ENCODE measurements around the gene ST8SIA2.

The ST8SIA2 gene

DNA sequence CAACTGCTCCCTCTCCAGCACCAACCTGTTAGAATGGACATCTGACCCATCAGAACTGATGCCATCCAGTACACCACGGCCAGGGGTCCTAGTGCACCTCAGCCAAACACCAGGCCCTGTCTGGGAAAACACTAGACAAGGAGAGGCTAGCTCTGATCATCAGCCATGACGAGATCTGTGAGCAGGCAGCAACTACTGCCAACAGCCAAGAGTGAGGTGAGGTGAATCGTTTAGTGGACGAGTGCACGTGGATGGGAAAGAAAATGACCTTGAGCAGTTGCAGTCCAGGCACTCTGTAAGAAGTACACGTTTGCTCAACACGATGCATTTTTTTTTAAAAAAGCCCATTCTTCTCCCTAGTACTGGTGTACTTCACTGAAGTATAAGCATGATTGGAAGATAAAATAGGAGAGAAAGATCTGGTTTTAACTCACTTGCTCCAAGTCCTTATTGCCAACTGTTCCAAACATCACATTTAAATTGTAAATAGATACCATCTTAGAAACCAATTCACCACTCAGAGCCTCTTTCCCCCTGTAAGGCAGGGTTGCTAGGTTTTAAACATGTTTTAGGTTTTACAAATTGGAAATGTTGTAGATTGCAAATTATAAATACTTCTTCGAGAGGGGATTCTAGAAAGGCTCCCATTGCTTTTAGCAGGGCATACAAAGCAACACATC, 5.7 kb downstream of the ST8SIA2 start:
- no peak for DNase-seq (ENCODE audit: low spot score)

DNA sequence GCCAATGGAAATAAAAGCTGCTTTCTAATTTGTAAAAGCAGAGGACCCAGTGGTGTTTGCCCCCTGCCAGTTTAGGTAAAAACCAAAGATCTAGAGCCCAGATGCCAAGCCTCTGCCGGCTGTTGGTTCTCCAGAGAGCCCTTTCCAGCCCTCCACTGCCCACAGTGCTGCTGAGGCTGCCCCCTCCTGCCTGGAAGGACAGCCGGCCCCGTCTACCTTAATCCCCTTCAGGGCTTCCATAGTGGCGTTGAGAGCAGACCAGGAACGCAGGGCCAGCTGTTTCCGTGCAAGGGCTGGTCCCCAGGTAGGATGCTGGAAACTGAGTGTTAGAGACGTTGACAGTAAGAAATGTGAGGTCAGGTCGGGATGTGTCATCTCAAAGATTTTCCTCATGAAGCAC, 6.9 kb downstream of the ST8SIA2 start:
- DNase-seq (ENCODE audit: low spot score), result no peak

DNA sequence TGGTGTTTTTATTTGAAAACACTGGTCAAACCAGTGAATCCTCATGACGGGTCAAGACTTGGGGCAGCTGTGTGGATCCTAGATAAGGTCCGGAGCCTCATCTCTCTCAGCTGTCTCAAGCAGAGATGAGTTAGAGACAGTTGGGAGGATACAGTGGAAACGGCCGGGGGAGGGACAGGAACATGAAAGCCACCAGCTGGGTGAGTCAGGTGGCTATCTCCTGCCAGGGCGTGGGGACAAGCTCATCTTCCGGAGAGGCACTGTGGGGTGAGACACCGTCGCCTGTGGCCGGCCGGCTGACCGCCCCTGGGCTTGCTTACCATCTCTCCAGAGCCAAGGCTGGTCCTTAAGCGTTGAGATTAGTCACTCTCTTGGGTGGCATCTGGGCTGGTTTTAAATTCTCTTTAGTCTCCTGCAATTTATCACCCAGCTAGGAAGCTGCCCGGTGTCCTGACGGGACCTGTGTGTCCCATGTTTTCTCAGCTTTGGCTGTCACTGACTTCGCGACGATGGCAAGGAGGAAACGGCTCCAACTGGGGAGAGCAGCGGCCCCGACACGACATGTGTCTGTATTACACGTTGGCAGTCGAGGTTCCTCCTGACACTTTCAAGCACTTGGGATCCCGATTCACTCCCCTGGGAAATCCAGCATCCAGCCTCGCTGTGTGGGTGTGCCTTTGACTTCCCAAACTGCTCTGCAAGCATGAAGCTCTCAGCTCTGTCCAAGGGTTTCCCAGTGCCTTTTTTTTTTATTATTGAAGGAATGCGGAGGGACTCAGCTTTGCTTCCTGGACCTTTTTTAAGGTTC, 7.5 kb downstream of the ST8SIA2 start:
- no peak for DNase-seq (ENCODE audit: low spot score)

DNA sequence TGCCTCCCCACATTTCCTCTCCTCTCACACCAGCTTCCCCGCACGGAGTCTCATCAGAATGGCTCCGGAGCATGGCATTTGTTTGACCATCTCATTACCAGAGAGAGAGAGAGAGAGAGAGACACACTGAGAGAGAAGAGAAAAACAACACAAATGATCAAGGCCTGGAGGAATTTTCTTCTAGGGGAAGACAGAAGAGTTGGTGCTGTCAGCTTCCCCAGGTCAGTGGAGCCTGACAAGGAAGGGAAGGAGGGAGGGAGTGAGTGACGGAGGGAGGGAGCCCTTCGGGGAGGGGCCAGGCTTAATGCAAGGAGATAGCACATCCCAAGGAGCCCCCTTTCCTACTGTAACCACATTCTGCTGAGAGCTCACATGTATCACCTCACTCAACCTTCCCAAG, 9.1 kb downstream of the ST8SIA2 start:
- no peak for DNase-seq (ENCODE audit: low spot score)

DNA sequence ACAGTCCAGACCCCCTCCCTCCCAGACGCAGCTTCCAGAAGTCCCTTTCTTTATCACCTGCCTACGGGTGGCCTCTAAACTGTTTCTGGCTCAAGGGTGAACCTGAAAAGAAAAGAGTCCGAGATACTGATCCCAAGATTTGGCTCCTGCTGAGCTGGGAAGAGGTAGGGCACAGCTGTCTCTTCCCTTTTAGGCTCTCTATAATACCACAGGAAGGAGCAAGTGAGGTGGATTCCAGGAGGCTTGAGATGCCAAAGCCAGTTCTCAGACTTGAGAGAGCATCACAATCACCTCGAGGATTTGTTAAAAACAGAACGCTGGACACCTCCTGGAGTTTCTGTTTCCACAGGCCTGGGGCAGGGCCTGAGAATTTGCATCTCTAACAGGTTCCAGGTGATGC, 12.3 kb downstream of the ST8SIA2 start:
- no peak for DNase-seq (ENCODE audit: low spot score)

DNA sequence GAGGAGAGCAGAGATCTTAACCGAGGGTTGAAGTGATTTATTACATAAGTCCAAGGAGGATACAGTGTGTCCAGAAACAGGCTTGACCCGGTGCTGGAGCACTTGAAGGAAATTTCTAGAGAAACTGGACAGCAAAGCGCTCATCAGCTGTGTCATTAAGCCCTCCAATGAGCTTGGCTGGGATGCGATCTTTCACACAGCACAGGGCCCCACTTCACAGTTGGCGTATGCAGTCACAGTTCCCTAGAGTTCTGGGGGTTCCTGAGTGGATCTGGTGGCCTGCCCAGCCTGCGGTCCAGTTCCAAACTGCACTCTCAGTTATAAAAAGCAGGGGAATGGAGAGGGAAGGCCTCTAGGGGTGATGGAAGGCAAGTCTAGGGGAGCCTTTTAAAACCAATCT, 13.6 kb downstream of the ST8SIA2 start:
- no peak for DNase-seq (ENCODE audit: low spot score)

DNA sequence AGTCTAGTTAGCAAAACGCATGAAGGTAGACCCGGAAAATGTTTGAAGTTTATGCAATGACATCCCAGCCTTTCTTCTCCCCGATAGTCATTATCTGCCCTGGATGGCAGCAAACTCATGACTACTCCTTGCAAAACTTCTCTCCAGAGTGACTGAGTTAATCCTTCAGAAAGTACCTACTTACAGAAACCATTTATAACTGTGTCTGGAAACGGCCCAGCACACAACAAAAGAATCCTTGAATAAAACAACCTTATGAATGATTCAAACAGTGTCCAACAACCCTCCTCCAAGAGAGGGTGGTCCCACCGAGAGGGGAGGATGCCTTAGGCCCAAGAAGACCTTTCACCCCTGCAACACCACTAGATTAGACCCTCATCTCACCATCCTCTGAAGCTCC, 14.2 kb downstream of the ST8SIA2 start:
- no peak for DNase-seq (ENCODE audit: low spot score)

DNA sequence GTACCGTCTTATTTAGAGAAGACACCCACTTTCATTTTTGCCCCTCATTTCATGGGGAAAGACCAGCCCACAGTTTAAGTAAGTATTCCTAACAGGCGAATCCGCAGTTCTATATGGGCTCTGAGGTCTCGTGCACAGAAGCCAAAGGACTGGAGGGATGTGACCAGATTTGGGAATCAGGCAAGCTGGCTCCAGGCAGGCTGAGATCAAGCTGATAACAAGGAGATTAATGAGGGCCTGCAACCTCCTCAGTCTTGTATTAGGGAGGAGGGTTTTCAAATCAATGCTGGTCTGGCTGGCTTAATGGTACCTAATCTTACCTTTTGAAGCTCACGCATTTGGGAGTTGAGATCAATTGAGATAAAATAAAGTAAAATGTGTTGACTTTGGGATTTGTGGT, 15.3 kb downstream of the ST8SIA2 start:
- no peak for DNase-seq (ENCODE audit: low spot score)

DNA sequence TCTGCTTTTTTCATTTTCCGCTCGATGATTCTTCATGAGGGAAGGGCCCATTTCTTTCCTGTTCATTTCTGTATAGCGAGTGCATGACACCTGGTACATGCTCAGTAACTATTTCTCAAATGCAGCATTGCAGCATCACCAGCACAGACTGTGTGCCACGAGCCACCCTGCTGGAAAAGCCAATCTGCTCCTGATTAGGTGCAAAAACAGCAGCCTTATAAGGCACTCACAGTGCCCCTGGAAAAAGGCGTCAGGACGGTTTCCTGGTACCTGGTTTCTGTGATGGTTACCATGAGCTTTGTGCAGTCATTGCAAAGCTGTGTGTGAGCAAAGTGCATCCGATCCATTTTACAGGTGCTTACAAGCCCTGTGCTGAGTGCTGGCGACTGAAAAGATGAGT, 15.8 kb downstream of the ST8SIA2 start:
- DNase-seq (ENCODE audit: low spot score), result no peak

DNA sequence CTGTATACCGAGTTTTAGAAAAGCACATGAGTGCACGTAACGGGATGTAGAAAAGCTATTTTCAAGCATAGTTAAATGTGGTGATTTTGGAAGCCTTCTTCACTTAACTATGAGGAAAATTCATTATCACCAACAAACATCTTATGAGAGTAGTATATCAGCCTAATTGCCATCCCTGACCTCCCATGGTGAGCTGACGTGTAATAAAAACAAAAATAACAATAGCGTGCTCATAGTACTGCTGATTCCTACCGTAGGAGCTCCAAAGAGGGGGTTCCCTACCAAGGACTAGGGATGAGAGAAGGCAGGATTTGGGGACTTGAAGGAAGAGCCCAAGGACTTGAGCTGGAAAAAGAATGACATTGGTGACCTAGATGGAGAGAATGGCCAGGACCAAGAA, 16.9 kb downstream of the ST8SIA2 start:
- no peak for DNase-seq (ENCODE audit: low spot score)

DNA sequence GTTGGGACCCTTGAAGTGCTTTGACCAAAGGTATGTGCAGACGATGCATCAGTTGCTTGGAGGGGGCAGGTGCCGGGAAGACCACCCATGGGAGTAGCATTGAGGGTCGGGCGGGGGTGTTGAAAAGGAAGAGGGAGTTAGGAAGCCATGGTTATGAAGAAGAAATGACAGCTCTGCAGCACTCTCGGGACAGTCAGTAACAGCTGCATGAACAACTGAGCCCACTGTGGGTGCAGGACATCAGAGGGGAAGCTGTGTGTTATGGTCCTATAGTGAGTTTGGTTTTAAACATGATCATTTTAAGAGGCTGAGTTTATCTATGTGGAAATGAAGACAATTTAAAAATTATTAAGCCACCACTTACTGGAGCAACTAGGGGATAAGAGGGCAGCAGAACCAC, 17.6 kb downstream of the ST8SIA2 start:
- no peak for DNase-seq (ENCODE audit: low spot score)

DNA sequence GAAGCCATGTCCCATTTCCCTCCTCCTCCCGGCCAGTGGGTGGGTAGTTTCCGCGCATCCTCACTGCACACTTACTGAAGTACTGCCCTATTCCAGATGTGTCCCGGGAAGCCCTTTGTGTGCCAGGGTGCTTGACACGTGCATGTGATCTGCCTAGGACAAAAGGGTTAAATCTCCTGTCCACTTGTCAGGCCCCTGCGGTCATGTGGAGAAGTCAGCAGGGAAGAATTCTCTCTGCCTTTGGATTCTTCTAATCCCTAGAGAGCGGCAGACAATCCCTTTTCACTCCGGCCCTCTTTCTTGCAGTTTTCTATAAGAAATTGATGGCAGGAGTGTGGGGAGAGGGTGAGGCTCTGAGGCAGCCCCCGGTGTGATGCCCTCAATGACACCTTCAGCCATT, 19.8 kb downstream of the ST8SIA2 start:
- DNase-seq (ENCODE audit: low spot score), result peak; percentile 34

DNA sequence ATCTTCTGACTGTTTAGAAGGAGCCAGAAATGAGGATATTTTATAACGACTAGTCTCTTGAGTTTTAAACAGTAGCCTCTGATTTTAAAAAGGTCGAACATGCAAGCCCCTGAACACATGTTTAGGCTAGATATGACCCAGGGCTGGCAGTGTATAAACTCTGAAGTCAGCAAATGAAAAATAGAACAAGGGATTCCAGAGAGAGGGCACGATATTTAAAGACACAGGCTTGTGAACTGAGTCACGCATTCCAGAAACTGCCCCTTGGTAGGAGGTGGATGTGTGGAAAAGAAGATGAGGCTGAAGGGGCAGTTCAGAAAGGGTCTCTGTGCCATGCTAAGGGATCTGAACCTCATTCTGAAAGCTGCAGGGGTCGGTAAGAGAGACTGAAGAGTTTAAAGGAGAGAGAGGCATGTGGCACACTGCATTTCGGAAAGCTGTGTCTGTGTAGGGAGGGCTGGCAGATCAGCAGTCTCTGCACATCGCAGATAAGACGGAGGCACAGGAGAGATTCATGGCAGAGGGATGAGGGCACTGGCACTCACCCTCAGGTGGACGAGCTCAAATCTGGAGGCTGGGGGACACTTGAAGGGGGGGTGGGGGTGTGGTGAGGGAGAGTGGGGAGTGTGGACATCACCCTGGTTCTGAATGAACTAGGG, 22.1 kb downstream of the ST8SIA2 start:
- no peak for DNase-seq (ENCODE audit: low spot score)

DNA sequence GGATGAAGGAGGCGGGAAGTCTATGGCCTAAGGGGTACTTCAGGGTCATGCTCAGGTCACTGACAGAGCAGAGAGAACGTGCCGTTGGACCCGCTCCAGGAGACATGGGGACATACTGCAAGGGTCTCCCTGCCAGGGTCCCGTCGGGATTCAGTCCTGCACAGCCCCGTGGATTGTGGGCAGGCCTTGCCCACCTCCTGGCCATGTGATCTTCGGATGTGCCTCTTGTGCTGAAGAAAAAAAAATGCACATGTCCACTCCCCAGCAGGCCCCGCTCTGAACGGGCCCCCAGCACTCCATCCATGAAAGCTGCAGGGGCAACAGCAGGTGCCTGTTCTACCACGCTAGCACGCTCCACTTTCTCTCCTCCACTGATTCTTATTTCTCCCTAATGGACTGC, 22.9 kb downstream of the ST8SIA2 start:
- DNase-seq (ENCODE audit: low spot score), result no peak

DNA sequence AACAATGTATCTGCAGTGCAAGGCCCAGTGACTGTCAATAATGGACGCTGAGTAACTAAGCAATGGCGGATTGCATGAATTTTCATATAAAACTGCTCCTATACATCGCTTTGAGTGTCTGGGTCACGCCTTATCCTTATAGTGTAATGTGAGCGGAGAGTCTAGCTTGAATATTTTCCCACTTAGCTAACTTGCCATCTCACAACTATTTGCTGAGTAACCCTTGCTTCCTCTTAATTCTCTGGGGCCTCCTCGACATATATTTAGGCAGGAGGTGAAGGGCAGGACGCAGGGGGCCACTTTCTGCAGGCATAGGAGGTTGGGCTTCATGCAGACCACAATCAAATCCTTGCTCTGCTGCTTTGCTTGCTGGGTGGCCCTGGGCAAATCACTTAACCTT, 24.0 kb downstream of the ST8SIA2 start:
- no peak for DNase-seq (ENCODE audit: low spot score)

DNA sequence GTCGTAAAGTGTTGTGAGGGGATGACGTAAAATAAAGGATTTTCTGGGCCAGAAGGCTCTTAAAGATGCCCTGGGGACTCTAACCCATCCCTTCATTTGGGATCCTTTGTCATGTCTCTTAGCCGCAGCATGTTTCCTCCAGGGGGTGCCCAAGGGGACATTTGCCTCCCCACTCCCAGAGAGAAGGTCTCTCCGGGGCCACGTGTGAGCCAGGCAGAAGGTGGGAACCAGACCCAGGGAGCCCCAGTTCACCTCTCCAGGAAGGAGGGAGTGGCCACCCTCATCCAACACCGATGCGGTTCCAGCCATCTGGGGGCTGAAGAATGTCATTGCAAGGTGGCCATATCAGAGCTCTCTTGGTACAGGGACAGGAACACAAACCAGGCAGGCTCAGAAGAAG, 25.2 kb downstream of the ST8SIA2 start:
- no peak for DNase-seq (ENCODE audit: low spot score)

DNA sequence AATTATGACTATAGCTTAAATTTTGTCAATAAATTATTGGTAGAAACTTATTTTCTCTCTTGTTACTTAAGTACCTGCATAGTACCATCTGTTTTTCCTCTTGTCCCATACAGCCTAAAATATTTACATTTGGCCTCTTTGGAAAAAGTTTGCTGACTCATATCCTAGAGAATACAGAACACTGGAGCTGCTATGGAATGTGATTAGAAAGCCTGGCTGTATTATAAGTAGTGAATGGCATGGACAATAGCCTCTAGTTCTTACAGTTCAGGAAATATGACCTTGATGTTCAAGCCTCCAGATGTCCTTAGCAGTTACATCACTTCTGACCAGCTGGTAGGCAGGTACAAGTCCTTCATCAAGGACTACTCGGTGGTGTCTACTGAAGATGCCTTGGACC, 28.3 kb downstream of the ST8SIA2 start:
- peak; percentile 52 for DNase-seq (ENCODE audit: low spot score)

DNA sequence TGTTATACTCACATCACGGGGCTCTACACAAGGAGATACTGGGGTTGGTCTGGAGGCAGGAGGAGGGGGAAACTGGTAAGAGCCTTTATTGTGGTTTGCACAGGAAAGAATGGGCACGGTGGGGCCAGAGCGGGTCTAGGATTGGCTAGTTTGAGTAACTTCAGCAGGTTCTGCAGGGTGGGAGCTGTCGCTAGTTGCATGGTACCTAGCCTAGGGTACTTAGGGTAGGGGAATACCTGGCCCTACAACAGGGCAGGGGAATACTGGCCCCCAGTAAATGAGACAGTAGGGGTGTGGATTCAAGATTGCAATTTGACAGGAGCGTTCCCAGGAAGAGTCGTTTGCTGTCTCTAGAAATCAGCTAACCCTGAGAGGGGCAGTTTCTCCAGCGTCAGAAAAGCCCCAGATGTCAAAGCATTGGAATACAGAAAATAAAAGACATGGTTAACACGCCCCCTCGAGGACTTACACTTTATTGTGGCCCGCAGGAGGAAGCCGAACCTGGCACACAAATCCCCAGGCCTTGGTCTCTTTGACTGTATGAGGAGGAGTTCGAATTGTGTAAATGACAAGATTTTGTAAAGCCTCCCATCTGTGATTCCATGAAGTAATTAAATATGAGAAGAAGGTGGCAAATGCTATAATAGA, 32.0 kb downstream of the ST8SIA2 start:
- DNase-seq (ENCODE audit: low spot score), result no peak

DNA sequence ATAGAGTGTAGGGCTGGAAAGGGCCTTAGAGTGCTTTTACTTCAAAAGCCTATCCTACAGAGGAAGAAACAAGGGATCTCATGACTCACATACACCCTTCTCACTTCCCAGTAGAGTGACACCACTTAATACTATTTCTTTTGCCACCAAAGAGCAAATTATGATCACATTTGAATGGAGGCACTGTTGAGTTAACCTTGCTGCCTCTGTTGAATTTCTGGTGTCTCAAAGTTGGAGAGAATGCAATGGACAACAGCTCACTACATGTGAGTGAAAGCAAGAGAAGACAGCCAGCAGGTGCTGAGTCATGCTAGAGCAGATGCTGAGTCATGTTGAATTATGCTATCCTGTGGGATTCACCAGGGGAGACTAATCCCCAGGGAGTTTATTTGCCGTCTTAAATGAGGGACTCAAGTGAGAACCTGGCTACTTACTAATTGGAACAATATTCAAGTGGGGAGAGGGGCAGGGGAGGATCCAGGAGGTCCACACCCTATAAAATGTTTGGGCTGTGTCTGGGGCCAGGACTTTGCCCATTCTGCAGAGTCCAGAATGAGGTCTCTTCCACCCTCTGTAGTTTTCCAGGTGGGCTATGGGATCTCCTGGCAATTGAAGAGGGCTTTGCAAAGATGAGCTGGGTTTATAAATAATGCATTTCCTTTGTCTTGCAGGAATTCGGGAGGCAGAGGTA, 35.8 kb downstream of the ST8SIA2 start:
- peak; percentile 87 for DNase-seq (ENCODE audit: low spot score)

DNA sequence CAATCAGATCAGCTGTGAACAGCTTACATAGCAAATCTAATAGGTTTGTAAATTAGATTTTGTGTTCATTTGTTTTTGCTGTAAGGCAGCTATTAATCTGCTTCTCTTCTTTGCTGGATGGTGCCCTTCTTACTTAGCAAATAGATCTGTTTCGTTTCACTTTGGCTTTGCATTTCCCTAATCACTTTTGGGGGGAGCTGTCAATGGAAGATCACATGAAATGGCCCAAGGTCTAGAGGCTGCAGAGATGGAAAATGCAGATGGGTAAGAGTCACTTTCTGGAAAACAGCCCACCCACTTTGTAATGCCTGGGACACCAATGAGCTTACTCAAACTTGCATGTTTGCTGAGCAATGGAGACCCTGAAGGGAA, 36.4 kb downstream of the ST8SIA2 start:
- peak; percentile 52 for DNase-seq (ENCODE audit: low spot score)

DNA sequence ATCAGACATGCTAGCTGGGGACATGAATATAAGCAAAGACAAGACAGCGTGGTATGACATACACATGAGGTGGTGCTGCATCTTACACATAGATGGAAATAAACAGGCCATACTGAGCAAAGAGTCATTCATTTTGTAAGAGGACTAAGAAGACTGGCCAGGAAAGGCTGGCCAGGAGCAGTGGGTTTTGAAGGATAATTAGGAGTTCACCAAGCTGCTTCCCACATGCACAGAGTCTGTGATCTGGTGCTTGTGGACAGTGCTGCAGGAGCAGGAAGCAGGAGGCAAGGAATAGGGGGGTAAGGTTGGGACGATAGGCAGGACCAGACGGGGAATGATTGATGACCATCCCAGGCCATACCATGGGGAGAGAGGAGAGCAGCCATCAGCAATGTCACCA, 41.5 kb downstream of the ST8SIA2 start:
- no peak for DNase-seq (ENCODE audit: low spot score)

DNA sequence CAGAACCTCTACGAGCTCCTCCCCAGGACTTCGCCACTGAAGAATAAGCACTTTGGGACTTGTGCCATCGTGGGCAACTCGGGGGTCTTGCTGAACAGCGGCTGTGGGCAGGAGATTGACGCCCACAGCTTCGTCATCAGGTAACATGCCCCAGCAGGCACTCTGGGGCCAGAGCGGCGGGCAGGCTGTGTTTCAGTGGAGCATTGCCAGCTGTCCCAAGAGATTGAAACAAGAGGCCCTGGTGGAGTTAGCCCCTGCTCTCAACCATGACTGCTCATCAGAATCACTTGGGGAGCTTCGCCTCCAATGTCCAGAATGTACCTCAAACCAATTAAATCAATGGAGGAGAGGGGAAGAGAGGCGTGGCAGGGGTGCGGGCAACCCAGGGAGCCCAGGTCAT, 44.8 kb downstream of the ST8SIA2 start:
- DNase-seq (ENCODE audit: low spot score), result no peak

Data from AG08395 (cell line).